ENCODE data around the gene PRKAA1.
"Not testable (repeated sequence)": the region's sequence is repeated elsewhere in the genome, so short reads cannot be mapped to it uniquely, and the experiment has no call there.

DNA sequence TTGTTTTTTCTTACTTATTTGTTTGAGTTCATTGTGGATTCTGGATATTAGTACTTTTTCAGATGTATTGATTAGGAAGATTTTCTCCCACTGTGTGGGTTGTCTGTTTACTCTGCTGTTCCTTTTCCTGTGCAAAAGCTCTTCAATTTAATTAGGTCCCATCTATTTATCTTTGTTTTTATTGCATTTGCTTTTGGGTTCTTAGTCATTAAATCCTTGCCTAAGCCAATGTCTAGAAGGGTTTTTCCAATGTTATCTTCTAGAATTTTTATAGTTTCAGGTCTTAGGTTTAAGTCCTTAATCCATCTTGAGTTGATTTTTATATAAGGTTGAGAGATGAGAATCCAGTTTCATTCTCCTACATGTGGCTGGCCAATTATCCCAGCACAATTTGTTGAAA lies 3.8 kb downstream of the PRKAA1 start:
- TF ChIP-seq CTCF, POLR2A (IDR thresholded peaks at IDR 0.05): not testable (repeated sequence)

Measured in Peyer's patch (tissue), 4 donors.